Measurements from ENCODE around the gene GPSM1. TPM values are rescaled to one million over a fixed set of nuclear protein-coding genes. Genes with fewer than 3 reads are reported as not detected.
A peak's percentile ranks its signal among the peaks of the same experiment; 100 is the strongest.

GPSM1 gene
- total RNA-seq, 1 experiment from 2014 or later, result 24.7 TPM

DNA sequence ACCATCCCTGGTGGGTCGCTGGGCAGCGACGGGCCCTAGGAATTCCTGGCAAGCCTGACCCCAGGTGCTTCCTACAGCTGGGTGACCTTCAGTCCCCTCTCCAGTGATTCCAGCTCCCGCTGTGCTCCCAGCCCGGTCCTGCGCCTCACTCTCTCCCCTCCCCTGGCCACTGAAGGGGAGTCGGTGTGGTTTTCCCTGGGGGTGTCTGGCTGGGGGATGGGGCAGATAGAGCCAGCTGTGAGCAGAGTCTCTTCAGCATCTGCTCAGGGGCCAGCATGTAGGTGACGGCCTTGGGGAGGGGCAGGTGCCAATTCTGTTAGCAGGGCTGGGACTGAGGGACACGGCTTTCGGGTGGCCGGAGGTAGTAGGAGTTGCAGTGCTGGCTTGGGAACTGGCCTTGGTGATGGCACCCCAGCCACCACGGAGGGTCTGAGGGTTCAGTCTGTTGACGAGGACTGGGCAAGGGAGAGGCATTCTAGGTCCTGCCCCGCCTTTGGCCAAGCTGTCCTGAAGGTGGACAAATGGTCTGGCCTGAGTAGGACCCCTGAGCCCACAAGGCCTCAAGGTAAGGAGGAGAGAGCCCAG is 3.2 kb downstream of the GPSM1 start:
- Histone ChIP-seq H3K18ac (ENCODE audit: insufficient read length, low read depth, low read length) (no peak overlapping the region), H3K9me3 (ENCODE audit: control insufficient read depth, low read depth, low read length) (no peaks in the 10 kb centered on the region), H3K4me2 (ENCODE audit: insufficient read depth, insufficient read length, low read length) (no peak overlapping the region), H3K4me1 (ENCODE audit: insufficient read depth, low read length) (peaks cover 4% of the 10 kb centered on the region; the same call in 1 of the 2 replicates), H4K20me1 (ENCODE audit: control insufficient read depth, insufficient read depth, insufficient read length) (no peaks in the 10 kb centered on the region), H3K27ac (ENCODE audit: insufficient read length, low read depth, low read length) (no peak overlapping the region), H3K79me1 (ENCODE audit: insufficient read depth, low read depth, low read length, poor library complexity, severe bottlenecking) (peaks cover 2% of the 10 kb centered on the region), H4K91ac (ENCODE audit: insufficient read length, low read depth, low read length) (no peak overlapping the region), H3K79me2 (ENCODE audit: insufficient read depth, low read length) (peaks cover 2% of the 10 kb centered on the region; the same call in 1 of the 2 replicates), H3K23me2 (ENCODE audit: insufficient read length, low read depth, low read length, poor library complexity, severe bottlenecking) (no peaks in the 10 kb centered on the region), H2BK5ac (ENCODE audit: insufficient read length, low read length) (no peak overlapping the region), H3K56ac (ENCODE audit: insufficient read length, low read depth, low read length) (no peak overlapping the region), H3K27me3 (ENCODE audit: insufficient read depth, low read length) (no peaks in the 10 kb centered on the region), H3K23ac (ENCODE audit: insufficient read length, low read depth, low read length) (no peak overlapping the region), H3K9ac (ENCODE audit: extremely low read depth, insufficient read length, low read length) (no peak overlapping the region), H2AK5ac (ENCODE audit: insufficient read length, low read length) (no peak overlapping the region), H3K14ac (ENCODE audit: insufficient read depth, low read length) (no peak overlapping the region), H4K8ac (replicated peaks; ENCODE audit: insufficient read length, low read depth, low read length) (no peak overlapping the region), H3K4ac (ENCODE audit: low read depth, low read length) (no peak overlapping the region), H2AFZ (ENCODE audit: low read length) (no peak overlapping the region), H2BK15ac (ENCODE audit: low read depth, low read length) (no peak overlapping the region), H2BK120ac (ENCODE audit: low read depth, low read length, poor library complexity, severe bottlenecking) (no peak overlapping the region), H3T11ph (ENCODE audit: low read length) (no peak overlapping the region), H2BK12ac (ENCODE audit: insufficient read length, low read depth, low read length) (no peak overlapping the region), H4K5ac (ENCODE audit: insufficient read length, low read depth, low read length) (no peak overlapping the region), H2BK20ac (ENCODE audit: low read depth, low read length, poor library complexity, severe bottlenecking) (no peak overlapping the region)
- Mint-ChIP-seq H3K4me3 (no peak overlapping the region), H3K36me3 (ENCODE audit: insufficient read depth in 1 of 3, low read depth in 3 of 3) (no peaks in the 10 kb centered on the region; a peak in 1 of 7 replicates), H3K9me3 (no peaks in the 10 kb centered on the region), H3K27ac (peak overlapping the region in 1 of 3 experiments; percentile 34; a peak in 3 of 7 replicates), H3K4me1 (peaks cover 9 to 11% of the 10 kb centered on the region in 2 experiments), H3K27me3 (ENCODE audit: low read depth) (no peaks in the 10 kb centered on the region)
- TF ChIP-seq, protein P1, sequence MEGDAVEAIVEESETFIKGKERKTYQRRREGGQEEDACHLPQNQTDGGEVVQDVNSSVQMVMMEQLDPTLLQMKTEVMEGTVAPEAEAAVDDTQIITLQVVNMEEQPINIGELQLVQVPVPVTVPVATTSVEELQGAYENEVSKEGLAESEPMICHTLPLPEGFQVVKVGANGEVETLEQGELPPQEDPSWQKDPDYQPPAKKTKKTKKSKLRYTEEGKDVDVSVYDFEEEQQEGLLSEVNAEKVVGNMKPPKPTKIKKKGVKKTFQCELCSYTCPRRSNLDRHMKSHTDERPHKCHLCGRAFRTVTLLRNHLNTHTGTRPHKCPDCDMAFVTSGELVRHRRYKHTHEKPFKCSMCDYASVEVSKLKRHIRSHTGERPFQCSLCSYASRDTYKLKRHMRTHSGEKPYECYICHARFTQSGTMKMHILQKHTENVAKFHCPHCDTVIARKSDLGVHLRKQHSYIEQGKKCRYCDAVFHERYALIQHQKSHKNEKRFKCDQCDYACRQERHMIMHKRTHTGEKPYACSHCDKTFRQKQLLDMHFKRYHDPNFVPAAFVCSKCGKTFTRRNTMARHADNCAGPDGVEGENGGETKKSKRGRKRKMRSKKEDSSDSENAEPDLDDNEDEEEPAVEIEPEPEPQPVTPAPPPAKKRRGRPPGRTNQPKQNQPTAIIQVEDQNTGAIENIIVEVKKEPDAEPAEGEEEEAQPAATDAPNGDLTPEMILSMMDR (conservative IDR thresholded peaks at IDR 0.05), result no peak
- no CpG with 5 or more reads among the region's 14 CpGs for WGBS (ENCODE audit: extremely low coverage, insufficient read length, low lambda C conversion rate)
- no peak for DNase-seq
